ENCODE results near the gene SDHB.

SDHB gene

DNA sequence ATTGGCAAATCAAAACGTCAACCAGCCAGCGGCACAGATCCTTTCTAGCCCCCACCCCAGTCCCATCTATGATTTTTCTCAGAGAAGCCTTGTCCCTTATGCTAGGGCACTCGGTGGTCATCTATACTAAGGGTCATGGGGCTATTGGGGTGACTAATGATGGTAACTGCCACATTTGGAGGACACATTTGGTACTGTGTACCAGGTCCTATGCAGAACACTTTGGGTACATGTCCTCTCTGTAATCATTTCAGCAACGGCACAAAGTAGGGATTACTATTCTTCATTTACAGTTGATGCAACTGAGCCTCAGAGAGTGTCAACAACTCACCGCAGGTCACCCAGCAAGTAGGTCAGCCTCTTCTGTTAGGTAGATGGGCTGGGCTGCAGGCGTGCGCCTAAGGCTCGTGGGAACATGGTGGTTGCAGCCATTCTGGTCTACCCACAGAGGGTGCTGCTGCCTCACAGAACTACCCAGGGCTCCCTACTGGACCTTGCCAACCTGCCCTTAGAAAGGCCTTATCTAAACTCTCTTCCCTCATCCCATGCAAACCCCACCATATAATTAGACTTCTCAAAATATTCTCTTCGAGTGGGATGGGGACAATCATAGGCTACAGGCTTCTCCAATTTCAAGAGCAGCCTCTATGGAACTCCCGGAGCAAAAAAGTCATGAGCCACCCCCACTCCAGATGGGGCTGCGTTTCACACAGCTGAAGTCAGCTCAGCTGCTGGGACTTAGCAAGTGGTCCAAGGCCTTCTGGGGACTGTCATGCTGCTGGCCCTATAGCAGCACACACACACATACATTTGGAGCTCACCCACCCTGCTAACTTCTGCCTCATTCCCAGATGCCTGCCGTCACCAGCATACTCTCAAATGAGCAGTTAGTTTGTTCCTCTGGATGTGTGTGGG is 5.8 kb upstream of the SDHB start:
- H3K27me3 ChIP-seq (ENCODE audit: control insufficient read depth in 1 of 2, insufficient read depth in 2 of 2, low read length in 2 of 2): no peaks in the 10 kb centered on the region
- no peaks in the 10 kb centered on the region for H3K4me1 ChIP-seq (ENCODE audit: insufficient read depth, low read length)
- no peak overlapping the region for H3K27ac ChIP-seq (ENCODE audit: low read depth, low read length)
- H3K4me3 ChIP-seq (ENCODE audit: low read depth in 1 of 2, low read length in 2 of 2): no peak overlapping the region
- H3K9ac ChIP-seq (ENCODE audit: low read length): no peak overlapping the region
- no peaks in the 10 kb centered on the region for H3K36me3 ChIP-seq (ENCODE audit: insufficient read depth, low read length)
- no peaks in the 10 kb centered on the region for H3K9me3 ChIP-seq (ENCODE audit: low read length)

DNA sequence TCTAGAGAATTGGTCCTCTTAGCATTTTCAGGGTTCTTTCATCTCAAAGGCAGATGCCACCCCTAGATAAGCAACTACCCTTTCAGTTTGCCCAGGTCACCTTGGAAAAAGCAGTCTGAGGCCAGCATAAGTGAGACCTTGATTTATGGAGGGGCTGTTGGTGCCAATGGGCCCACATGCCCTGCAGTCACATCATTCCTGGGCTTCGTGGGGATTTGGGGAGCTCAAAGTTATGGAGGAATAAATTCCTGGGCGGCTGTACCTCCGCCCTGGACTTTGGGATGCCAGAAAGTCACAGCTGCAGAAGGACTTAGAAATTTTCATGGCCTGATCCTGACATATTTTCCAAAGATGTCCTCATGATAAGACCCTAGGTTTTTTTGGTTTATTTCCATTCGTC is 2.7 kb upstream of the SDHB start:
- H3K9ac ChIP-seq (ENCODE audit: low read length): no peak overlapping the region
- H3K27me3 ChIP-seq (ENCODE audit: control insufficient read depth in 1 of 2, insufficient read depth in 2 of 2, low read length in 2 of 2): no peaks in the 10 kb centered on the region
- no peak overlapping the region for H3K27ac ChIP-seq (ENCODE audit: low read depth, low read length)
- no peak overlapping the region for H3K4me3 ChIP-seq (ENCODE audit: low read depth in 1 of 2, low read length in 2 of 2)
- peaks cover 15% of the 10 kb centered on the region for H3K4me1 ChIP-seq (ENCODE audit: insufficient read depth, low read length)
- no peaks in the 10 kb centered on the region for H3K9me3 ChIP-seq (ENCODE audit: low read length)
- H3K36me3 ChIP-seq (ENCODE audit: insufficient read depth, low read length): no peaks in the 10 kb centered on the region

DNA sequence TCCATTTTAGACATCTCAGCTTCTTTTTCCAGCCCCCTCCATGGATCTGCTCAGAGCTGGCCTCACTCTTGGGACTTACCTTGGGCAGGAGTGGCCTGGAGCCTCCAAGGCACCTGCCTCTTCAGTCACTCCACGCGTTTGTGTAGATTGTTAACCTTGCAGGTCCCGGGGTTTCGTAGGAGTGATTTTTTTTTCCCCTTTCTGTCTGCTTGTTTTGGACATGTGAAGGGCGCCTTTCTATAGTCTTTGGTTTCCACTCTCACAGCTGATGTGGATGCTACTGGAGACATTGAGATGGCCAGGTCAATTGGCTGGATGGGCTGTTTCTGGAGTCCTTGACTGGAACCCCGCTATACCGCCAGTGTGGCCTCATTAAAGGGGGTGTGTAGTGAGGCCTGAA is 2.0 kb upstream of the SDHB start:
- H3K27ac ChIP-seq (ENCODE audit: low read depth, low read length): no peak overlapping the region
- H3K4me3 ChIP-seq (ENCODE audit: low read depth in 1 of 2, low read length in 2 of 2): no peak overlapping the region
- no peaks in the 10 kb centered on the region for H3K9me3 ChIP-seq (ENCODE audit: low read length)
- no peaks in the 10 kb centered on the region for H3K27me3 ChIP-seq (ENCODE audit: control insufficient read depth in 1 of 2, insufficient read depth in 2 of 2, low read length in 2 of 2)
- H3K9ac ChIP-seq (ENCODE audit: low read length): no peak overlapping the region
- peaks cover 15% of the 10 kb centered on the region for H3K4me1 ChIP-seq (ENCODE audit: insufficient read depth, low read length)
- peaks cover 7% of the 10 kb centered on the region for H3K36me3 ChIP-seq (ENCODE audit: insufficient read depth, low read length)

DNA sequence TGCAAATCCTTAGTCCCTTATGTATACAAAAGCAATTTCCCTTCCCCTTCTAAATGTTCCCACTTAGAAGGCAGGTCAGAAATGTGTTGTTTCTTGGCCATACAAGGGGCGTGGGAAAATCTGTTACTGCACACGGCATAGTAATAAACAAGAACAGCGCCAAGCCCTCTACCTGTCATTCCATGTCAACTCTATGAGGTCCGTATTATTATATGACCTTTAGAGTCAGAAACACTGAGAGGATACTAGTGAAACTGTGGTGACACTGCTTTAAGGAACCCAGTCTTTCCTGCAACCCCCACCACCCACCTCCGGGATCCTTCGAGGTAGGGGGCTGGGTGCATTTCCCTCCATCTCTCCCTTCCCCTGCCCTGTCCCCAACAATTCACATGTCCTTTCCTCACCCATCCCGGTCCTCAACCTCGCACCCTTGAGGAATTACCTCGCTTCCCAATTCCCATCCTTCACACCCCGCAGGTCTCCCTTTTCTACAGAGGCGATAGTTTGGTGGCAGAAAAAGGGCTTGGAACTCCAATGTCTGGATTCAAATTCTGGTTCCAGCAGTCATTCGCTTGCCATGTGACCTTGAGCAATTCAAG is 647 bp downstream of the SDHB start:
- Histone ChIP-seq H3K36me3 (ENCODE audit: insufficient read depth, low read length) (peaks cover 13% of the 10 kb centered on the region), H3K27me3 (ENCODE audit: control insufficient read depth in 1 of 2, insufficient read depth in 2 of 2, low read length in 2 of 2) (no peaks in the 10 kb centered on the region), H3K9ac (ENCODE audit: low read length) (peak overlapping the region; percentile 97), H3K4me3 (ENCODE audit: low read depth in 1 of 2, low read length in 2 of 2) (peak overlapping the region; percentile 51 to 98), H3K9me3 (ENCODE audit: low read length) (no peaks in the 10 kb centered on the region), H3K4me1 (ENCODE audit: insufficient read depth, low read length) (peaks cover 15% of the 10 kb centered on the region), H3K27ac (ENCODE audit: low read depth, low read length) (peak overlapping the region; percentile 80)

DNA sequence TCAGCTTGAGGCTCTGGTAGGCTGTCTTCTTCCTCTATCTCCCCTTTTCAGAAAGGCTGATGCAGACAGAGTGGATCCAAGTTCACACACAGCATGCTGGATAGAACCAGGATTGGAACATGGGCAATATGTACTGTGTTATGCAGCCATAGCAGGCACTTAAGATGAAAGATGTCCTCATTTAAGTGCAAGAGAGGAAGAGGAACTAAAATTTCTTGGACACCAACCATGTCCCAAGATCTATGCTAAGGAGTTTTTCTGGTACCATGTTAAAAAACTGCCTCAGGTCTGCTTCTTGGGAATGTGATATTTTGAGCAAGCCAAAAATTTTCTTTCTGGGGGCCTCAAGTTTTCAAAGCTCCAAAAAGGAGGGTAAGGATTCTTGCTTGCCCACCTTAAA is 1.2 kb downstream of the SDHB start:
- Histone ChIP-seq H3K9ac (ENCODE audit: low read length) (peak overlapping the region; percentile 97), H3K4me1 (ENCODE audit: insufficient read depth, low read length) (peaks cover 15% of the 10 kb centered on the region), H3K27ac (ENCODE audit: low read depth, low read length) (no peak overlapping the region)

DNA sequence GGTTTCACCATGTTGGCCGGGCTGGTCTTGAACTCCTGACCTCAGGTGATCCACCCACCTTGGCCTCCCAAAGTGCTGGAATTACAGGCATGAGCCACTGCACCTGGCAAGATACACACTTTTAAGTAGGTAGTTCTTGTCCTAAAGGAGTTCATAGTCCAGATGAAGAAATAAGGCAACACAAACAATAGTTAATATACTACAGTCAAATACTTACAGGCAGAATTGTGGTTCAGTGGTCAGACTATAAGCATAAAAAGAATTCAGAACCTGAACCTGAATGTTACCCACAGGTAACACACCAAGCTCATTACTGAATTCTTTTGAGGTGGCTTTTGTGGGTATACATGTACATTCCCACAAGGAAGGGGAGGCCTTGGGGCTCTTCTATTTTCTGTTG is 1.8 kb downstream of the SDHB start:
- no peak overlapping the region for H3K9ac ChIP-seq (ENCODE audit: low read length)
- H3K4me1 ChIP-seq (ENCODE audit: insufficient read depth, low read length): peaks cover 15% of the 10 kb centered on the region
- no peaks in the 10 kb centered on the region for H3K27me3 ChIP-seq (ENCODE audit: control insufficient read depth in 1 of 2, insufficient read depth in 2 of 2, low read length in 2 of 2)
- no peak overlapping the region for H3K27ac ChIP-seq (ENCODE audit: low read depth, low read length)
- H3K9me3 ChIP-seq (ENCODE audit: low read length): no peaks in the 10 kb centered on the region
- H3K4me3 ChIP-seq (ENCODE audit: low read depth in 1 of 2, low read length in 2 of 2): no peak overlapping the region
- peaks cover 13% of the 10 kb centered on the region for H3K36me3 ChIP-seq (ENCODE audit: insufficient read depth, low read length)

More for the DNA sequence above, 1.2 kb downstream of the SDHB start:
- Histone ChIP-seq H3K4me3 (ENCODE audit: low read depth in 1 of 2, low read length in 2 of 2) (peak overlapping the region; percentile 51 to 98), H3K9me3 (ENCODE audit: low read length) (no peaks in the 10 kb centered on the region), H3K36me3 (ENCODE audit: insufficient read depth, low read length) (peaks cover 13% of the 10 kb centered on the region), H3K27me3 (ENCODE audit: control insufficient read depth in 1 of 2, insufficient read depth in 2 of 2, low read length in 2 of 2) (no peaks in the 10 kb centered on the region)

DNA sequence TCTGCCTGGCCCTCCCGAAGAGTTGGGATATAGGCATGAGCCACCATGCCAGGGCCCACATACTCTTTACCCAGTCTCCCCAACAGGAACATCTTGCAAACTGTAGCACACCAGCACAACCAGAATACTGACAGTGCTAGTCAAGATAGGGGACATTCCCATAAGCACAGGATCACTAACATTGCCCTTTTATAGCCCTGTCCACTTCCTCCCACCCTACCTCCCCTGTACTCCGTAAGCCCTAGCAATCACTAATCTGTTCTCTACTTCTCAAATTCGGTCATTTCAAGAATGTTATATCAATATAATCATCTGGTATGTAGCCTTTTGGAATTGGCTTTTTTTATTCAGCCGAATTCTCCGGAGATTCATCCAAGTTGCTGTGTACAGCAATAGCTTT is 5.9 kb downstream of the SDHB start:
- H3K27ac ChIP-seq (ENCODE audit: low read depth, low read length): no peak overlapping the region
- no peaks in the 10 kb centered on the region for H3K27me3 ChIP-seq (ENCODE audit: control insufficient read depth in 1 of 2, insufficient read depth in 2 of 2, low read length in 2 of 2)
- H3K4me1 ChIP-seq (ENCODE audit: insufficient read depth, low read length): peaks cover 24% of the 10 kb centered on the region
- H3K36me3 ChIP-seq (ENCODE audit: insufficient read depth, low read length): peaks cover 35% of the 10 kb centered on the region
- H3K4me3 ChIP-seq (ENCODE audit: low read depth in 1 of 2, low read length in 2 of 2): no peak overlapping the region
- H3K9me3 ChIP-seq (ENCODE audit: low read length): no peaks in the 10 kb centered on the region
- H3K9ac ChIP-seq (ENCODE audit: low read length): no peak overlapping the region

DNA sequence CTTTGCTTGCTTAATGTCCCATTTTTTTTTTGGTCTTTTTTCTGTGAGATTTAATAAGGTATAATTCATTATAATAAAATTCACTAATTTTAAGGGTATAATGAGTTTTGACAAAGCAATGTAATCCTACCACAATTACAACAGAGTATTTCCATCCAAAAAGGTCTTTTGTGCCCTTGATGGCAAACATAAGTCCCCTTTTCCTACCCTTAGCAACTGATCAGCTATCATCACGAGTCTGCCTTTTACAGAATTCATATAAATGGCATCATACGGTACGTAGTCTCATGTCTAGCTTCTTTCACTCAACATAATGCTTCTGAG is 7.5 kb downstream of the SDHB start:
- Histone ChIP-seq H3K9ac (ENCODE audit: low read length) (no peak overlapping the region), H3K27me3 (ENCODE audit: control insufficient read depth in 1 of 2, insufficient read depth in 2 of 2, low read length in 2 of 2) (no peaks in the 10 kb centered on the region), H3K27ac (ENCODE audit: low read depth, low read length) (no peak overlapping the region), H3K9me3 (ENCODE audit: low read length) (no peaks in the 10 kb centered on the region), H3K4me3 (ENCODE audit: low read depth in 1 of 2, low read length in 2 of 2) (no peak overlapping the region), H3K36me3 (ENCODE audit: insufficient read depth, low read length) (peaks cover 40% of the 10 kb centered on the region), H3K4me1 (ENCODE audit: insufficient read depth, low read length) (peaks cover 14% of the 10 kb centered on the region)

DNA sequence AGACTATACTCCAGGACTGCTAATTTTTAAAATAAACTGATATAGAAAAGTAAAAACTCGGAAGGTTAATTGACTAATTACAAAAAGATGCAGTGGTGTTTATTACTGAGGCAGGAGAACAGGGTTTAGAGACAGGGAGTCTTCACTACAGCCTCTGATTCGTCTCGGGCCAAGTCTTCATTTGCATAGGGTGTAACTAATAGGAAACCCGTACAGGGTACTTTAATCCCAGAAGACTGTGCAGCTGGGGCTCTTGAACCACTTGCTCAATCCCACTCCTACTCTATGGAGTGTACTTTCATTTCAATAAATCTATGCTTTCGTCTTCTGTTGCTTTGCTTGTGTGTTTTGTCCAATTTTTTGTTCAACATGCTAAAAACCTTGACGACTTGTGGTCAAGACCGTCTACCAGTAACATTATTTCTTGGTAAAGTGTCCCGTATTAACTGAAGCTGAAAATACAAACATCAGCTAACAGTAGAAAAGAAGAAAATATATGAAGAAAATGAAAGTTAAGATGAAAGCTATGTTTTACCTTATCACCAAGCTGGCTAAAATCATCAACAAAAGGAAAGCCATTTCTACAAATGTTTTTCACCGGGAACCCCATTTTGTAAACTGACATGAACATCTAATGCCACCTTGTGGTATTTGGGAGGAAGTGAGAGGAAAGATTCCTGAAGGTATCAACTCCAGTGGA is 8.0 kb downstream of the SDHB start:
- H3K27me3 ChIP-seq (ENCODE audit: control insufficient read depth in 1 of 2, insufficient read depth in 2 of 2, low read length in 2 of 2): no peaks in the 10 kb centered on the region
- peak overlapping the region; percentile 44 for H3K27ac ChIP-seq (ENCODE audit: low read depth, low read length)
- peaks cover 14% of the 10 kb centered on the region for H3K4me1 ChIP-seq (ENCODE audit: insufficient read depth, low read length)
- H3K36me3 ChIP-seq (ENCODE audit: insufficient read depth, low read length): peaks cover 37% of the 10 kb centered on the region
- no peaks in the 10 kb centered on the region for H3K9me3 ChIP-seq (ENCODE audit: low read length)
- H3K4me3 ChIP-seq (ENCODE audit: low read depth in 1 of 2, low read length in 2 of 2): peak overlapping the region in 1 of 2 donors; percentile 26
- H3K9ac ChIP-seq (ENCODE audit: low read length): no peak overlapping the region

DNA sequence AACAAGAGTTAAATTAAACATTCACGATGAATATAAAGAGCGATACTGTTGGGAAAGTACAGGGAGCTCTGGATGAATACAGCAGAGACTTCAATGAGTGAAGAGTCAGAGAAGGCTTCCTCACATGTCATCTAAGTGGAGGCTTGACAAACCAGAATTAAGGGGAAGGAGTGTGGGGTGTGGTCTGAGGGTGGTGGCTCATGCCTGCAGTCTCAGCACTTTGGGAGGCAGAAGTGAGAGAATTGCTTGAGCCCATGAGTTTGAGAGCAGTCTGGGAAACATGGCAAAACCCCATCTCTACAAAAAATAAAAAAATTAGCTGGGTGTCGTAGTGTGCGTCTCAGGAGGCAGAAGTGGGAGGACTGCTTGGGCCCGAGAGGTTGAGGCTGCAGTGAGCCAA is 8.7 kb downstream of the SDHB start:
- Histone ChIP-seq H3K9me3 (ENCODE audit: low read length) (no peaks in the 10 kb centered on the region), H3K36me3 (ENCODE audit: insufficient read depth, low read length) (peaks cover 37% of the 10 kb centered on the region), H3K27ac (ENCODE audit: low read depth, low read length) (no peak overlapping the region), H3K9ac (ENCODE audit: low read length) (no peak overlapping the region), H3K4me1 (ENCODE audit: insufficient read depth, low read length) (peaks cover 14% of the 10 kb centered on the region), H3K27me3 (ENCODE audit: control insufficient read depth in 1 of 2, insufficient read depth in 2 of 2, low read length in 2 of 2) (no peaks in the 10 kb centered on the region), H3K4me3 (ENCODE audit: low read depth in 1 of 2, low read length in 2 of 2) (no peak overlapping the region)

DNA sequence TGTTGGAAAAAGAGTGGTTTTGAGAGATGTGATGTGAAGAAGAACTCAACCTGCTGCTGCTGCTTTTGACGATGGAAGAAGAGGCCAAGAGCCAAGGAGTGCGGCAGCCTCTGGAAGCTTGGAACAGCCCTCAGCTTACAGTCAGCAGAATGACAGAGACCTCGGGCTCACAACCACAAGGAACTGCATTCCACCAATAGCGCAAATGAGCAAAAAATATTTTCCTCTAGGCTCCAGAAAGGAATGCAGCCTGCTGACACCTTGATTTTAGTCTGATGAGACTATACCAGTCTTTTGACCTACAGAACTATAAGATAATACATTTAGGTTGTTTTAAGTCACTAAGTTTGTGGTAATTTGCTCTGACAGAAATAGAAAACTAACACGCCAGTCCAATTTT is 10.2 kb downstream of the SDHB start:
- Histone ChIP-seq H3K9me3 (ENCODE audit: low read length) (no peaks in the 10 kb centered on the region), H3K27ac (ENCODE audit: low read depth, low read length) (no peak overlapping the region), H3K9ac (ENCODE audit: low read length) (no peak overlapping the region), H3K36me3 (ENCODE audit: insufficient read depth, low read length) (peaks cover 47% of the 10 kb centered on the region), H3K27me3 (ENCODE audit: control insufficient read depth in 1 of 2, insufficient read depth in 2 of 2, low read length in 2 of 2) (no peaks in the 10 kb centered on the region), H3K4me1 (ENCODE audit: insufficient read depth, low read length) (peaks cover 14% of the 10 kb centered on the region), H3K4me3 (ENCODE audit: low read depth in 1 of 2, low read length in 2 of 2) (no peak overlapping the region)
